Measurements from ENCODE around the gene DENND6B. TPM values are rescaled to one million over a fixed set of nuclear protein-coding genes. Genes with fewer than 3 reads are reported as not detected.
A peak's percentile ranks its signal among the peaks of the same experiment; 100 is the strongest.
"Not testable (repeated sequence)": the region's sequence is repeated elsewhere in the genome, so short reads cannot be mapped to it uniquely, and the experiment has no call there.

DENND6B gene
- total and polyA plus RNA-seq, 2 of the 13 experiments (the other 11 are each of a cell fraction or from before 2014, with no cell fraction given), result 0.95 to 3.8 TPM

- no peak for TF ChIP-seq STAT6 (CRISPR knock-in tag; IDR thresholded peaks at IDR 0.05; ENCODE audit: borderline replicate concordance)
- TF ChIP-seq DRAP1 (CRISPR knock-in tag; IDR thresholded peaks at IDR 0.05), result no peak
- 0 out of 2 replicates have a peak, but pooled peaks have one; percentile 29 for TF ChIP-seq ZNF788 (CRISPR knock-in tag; IDR thresholded peaks at IDR 0.05; ENCODE audit: borderline replicate concordance)
- TF ChIP-seq PLRG1 (conservative IDR thresholded peaks at IDR 0.05), result no peak
Measured at GRCh38 chr22:50337262-50338041, 10.6 kb upstream of the DENND6B start (continued).

DNA sequence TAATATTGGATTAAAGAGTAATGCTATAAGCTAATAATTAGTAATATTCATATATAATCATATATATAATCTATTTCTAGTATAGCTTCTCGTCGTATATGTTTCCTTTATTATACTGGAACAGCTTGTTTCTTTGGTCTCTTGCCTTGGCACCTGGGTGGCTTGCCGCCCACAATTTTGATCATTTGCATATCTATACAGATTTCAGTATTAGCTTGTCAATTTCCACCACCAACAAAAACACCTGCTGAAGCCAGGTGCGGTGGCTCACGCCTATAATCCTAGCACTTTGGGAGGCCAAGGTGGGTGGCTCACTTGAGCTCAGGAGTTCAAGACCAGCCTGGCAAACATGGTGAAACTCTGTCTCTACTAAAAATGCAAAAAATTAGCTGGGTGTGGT lies 7.6 kb upstream of the DENND6B start:
- H3K4me3 ChIP-seq (replicated peaks in 1 of 3; ENCODE audit: insufficient read depth in 1 of 3, low read depth in 2 of 3, low read length in 3 of 3); H3K27me3 ChIP-seq (ENCODE audit: control insufficient read depth in 1 of 2, insufficient read depth in 2 of 2, low read length in 2 of 2); DNase-seq (ENCODE audit: low spot score); H3K79me2 ChIP-seq (ENCODE audit: insufficient read depth, low read length); H3K36me3 ChIP-seq (replicated peaks in 1 of 2; ENCODE audit: control insufficient read depth in 1 of 2, insufficient read depth in 2 of 2, low read length in 2 of 2); H2AFZ ChIP-seq (ENCODE audit: low read length); CTCF ChIA-PET (ENCODE audit: low intra/inter-chr PET ratio, low total read pairs); in situ Hi-C loops (cut with HindIII; ENCODE audit: extremely low pct_ligation_motif_present, low pct_unique_long_range_greater_than_20kb); intact Hi-C loops (cut with micrococcal nuclease; ENCODE audit: unreplicated experiment); BruUV-seq (replicated peaks); H3K4me2 ChIP-seq (ENCODE audit: low read depth, low read length); H3K9me3 ChIP-seq (ENCODE audit: low read length); ATAC-seq; H3K9ac ChIP-seq (ENCODE audit: insufficient read depth, low read depth, low read length); H4K20me1 ChIP-seq (ENCODE audit: insufficient read depth, low read length); H3K27ac ChIP-seq (ENCODE audit: extremely low read length, insufficient read depth, low read length); FAIRE-seq; POLR2A ChIA-PET: not testable (repeated sequence)
- 99% methylated on average over 5 of the region's 5 CpGs for WGBS (ENCODE audit: low lambda C conversion rate)
- H3K4me1 ChIP-seq (ENCODE audit: insufficient read depth, low read length), result peaks cover 19% of the 10 kb centered on the region

Measured in HepG2 (cell line).